NCI-H69 (cell line): ENCODE measurements around the gene COA3.
"Not testable (repeated sequence)": the region's sequence is repeated elsewhere in the genome, so short reads cannot be mapped to it uniquely, and the experiment has no call there.

Experiments
- DNase-seq: peaks from one replicate; lab custom pipeline; 2025; lab: John Stamatoyannopoulos, UW

COA3 gene

DNA sequence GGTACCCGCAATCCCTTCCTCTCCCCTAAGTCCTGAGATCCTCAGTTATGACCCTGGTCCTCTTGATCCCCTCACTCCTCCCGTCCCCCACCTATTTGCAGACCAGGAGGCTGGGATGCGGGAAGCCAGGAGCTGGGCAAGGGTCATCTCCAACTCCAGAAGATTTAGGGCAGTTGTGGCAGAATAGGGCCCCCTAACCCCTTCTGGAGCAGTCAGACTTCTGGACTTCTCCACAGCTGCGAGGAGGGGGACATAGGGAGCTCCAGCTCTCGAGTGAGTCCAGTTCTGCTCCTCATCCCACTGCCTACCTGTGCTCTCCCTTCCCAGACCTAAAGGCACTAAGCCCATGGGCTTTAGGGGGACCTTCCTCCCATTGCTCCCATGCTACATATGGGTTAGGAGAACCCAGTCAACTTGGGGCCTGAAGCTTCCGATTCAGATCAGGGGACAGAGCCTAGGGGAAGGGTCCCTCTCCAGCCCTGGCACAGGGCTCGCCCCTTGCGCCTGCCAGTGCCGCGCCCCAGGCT lies 16.8 kb downstream of the COA3 start:
- DNase-seq = no peak

DNA sequence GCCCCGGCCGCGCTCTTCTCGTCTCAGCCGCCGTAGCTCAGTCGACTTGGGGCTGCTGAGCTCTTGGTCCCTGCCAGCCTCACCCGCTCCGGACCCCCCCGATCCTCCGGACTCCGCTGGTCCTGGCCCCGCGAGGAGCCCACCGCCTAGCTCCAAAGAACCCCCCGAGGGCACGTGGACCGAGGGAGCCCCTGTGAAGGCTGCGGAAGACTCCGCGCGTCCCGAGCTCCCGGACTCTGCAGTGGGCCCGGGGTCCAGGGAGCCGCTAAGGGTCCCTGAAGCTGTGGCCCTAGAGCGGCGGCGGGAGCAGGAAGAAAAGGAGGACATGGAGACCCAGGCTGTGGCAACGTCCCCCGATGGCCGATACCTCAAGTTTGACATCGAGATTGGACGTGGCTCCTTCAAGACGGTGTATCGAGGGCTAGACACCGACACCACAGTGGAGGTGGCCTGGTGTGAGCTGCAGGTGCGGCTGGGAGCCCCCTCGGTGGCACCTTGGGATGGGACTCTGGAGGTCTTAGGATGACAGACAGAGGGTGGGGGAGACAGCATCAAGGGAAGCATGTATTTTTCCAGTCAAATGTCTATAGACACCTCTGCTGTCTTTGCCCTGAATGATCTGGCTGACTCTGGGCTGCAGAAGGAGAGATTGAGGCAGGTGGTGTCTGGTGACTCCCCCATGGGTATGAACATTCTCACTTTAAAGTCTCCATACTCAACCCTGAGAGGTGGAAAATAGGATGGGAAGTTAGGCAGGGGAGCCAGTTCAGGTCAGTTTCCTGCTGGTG lies 17.5 kb downstream of the COA3 start:
- no peak for DNase-seq

- peak; percentile 65 for DNase-seq
Observed at GRCh38 chr17:42779936-42780850, 18.3 kb downstream of the COA3 start, which contains the start of gene WNK4. Gene WNK4, plus strand, starts transcription at chr17:42780610. Its CDS starts 89 bp downstream, at chr17:42780699.

DNA sequence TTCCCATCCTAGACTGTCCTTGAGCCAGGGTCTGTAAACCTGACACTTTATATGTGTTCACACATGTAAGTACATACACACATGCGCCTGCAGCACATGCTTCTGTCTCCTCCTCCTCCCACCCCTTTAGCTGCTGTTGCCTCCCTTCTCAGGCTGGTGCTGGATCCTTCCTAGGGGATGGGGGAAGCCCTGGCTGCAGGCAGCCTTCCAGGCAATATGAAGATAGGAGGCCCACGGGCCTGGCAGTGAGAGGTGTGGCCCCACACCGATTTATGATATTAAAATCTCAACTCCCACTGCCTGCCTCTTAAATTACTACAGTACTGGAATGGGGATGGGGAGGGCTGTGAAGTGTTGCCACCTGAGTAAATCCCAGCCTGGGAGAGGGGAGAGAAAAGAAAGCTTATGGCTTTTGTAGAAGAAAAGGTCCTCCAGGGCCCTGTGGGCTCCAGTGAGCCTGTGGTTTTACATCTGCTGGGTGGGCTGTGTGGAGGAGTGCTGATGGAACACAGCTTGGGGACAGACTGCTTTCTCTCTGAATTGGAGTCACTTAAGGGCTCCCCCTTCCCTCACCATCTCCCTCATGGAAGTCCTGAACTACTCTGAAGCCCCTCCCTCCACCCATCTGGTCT lies 19.1 kb downstream of the COA3 start:
- DNase-seq = no peak

DNA sequence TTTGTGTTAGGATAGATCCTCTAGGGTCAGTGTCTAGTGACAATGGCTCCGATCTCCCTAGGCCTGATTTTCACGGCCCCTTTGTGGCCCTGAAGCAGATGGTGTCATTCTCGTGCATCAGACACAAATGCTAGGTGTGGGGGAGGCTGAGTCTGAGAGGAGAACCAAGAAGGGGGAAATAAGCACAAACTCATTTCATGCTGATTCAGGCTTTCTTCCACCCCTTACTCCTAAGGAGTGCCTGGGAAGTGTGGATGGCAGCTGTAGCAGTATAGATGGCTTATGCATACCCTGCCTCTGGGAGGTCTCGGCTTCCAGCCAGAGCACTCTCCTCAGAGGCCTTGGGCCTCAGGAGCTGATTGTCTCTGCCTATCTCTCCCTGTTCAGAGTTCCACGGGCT lies 19.9 kb downstream of the COA3 start:
- DNase-seq = no peak

- DNase-seq = no peak
Observed at GRCh38 chr17:42775534-42776098, 22.9 kb downstream of the COA3 start.

- DNase-seq = no peak
Observed at GRCh38 chr17:42774066-42774745, 24.3 kb downstream of the COA3 start.

GRCh38 chr17:42773290-42774035 lies 25.0 kb downstream of the COA3 start, which contains the start of gene VPS25:
Gene VPS25, plus strand, starts transcription at chr17:42773449. Its CDS starts 27 bp downstream, at chr17:42773476.
- peak; percentile 94 for DNase-seq

DNA sequence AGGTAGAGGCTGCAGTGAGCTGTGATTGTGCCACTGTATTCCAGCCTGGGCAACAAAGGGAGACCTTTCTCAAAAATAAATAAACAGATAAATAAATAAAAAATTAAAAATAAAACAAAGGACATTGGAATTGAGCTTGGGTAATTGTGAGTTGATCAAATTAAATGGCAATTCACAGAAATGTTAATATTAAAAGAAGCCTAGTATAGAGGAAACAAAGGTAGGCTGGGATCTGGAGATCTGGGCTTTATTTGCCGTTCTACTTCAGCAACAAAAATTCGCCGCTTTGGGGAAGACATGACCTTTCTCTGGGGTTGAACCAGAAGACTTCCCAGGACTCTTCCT lies 25.6 kb downstream of the COA3 start:
- no peak for DNase-seq

DNA sequence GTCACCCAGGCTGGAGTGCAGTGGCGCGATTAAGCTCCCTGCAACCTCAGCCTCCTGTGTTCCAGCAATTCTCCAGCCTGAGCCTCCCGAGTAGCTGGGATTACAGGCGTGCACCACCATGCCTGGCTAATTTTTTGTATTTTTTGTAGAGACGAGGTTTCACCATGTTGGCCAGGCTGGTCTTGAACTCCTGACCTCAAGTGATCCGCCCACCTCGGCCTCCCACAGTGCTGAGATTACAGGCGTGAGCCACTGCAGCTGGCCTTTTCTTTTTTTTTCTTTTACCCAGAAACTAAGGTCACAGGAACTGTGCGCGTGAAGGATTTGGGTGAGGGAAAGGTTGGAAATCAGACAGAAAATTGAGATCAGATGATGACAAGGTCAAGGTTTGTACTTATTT lies 28.5 kb downstream of the COA3 start:
- not testable (repeated sequence) for DNase-seq

DNA sequence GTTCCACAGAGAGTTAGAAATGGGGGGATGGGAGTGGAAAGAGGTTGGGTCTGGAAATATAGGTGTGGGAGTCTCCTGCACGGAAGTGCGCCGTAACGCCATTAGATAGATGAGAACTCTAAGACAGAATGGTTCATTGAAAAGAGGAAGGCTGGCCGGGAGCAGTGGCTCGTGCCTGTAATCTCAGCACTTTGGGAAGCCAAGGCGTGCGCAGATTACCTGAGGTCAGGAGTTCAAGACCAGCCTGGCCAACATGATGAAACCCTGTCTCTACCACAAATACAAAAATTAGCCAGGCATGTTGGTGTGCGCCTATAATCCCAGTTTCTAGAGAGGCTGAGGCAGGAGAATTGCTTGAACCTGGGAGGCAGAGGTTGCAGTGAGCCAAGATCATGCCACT lies 30.5 kb downstream of the COA3 start:
- not testable (repeated sequence) for DNase-seq

GRCh38 chr17:42767512-42767911 lies 31.0 kb downstream of the COA3 start:
- DNase-seq = no peak

GRCh38 chr17:42766124-42766523 lies 32.4 kb downstream of the COA3 start:
- DNase-seq = no peak

DNA sequence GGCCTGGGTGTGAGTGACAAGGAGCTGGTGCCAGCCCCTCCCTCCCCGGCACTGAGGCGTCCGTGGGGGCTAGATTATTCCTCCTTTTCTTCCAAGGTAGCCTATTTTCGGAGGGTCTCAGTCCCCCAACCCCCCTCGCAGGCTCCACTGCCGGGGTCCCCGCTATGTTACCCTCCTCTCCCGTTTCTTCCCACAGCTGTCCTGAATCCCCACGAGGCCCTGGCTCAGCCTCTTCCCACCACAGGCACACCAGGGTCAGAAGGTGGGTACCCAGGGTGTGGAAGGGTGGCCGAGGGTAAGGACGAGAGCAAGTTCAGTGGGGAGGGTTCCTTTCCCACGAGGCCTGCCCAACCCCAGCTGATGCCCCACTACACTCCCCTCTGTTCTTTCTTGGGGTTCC lies 36.9 kb downstream of the COA3 start:
- no peak for DNase-seq

DNA sequence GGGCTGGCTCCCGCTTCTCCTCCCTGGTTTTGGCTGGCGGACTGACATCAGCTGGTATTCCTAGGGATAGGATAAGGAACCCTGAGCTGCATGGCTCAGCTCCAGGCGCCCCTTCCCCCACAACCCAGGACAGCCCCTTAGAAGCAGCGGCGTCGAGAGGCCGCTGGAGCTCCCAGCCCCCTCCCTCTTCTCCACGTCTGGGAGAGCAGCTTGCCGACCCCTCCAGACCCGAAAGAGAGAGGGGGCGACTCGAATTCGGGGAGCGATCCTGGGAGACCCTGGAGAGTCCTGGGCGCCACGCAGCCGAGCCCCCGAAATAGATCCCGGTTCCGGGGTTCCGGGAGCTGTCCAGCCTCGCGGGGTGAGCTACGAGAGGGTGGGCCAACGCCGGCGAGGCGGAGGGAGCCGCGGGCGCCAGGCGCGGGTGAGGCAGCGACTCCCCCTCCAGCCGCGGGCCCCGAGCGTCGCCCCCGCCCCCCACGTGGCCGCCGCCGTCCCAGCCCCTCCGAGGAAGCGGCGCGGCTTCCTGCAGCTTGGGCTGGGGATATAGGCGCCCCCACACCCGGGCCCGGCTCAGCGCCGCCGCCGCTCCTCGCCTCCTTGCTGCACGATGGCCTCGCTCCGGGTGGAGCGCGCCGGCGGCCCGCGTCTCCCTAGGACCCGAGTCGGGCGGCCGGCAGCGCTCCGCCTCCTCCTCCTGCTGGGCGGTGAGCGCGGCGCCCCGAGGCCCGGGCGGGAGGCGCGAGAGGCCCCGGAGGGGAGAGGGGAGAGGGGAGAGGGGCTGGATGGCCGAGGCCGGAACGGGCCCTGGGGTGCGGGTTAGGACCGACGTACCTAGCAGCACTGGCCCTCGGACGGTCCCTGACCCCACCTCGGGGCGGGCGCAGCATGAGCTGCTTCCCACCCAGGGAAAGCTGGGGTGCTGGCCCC lies 37.6 kb downstream of the COA3 start, which contains the start of gene RAMP2:
Gene RAMP2 (plus strand): TSS at position 576 of the 930 bp plus-strand sequence. CDS start 35 bp downstream, at position 611.
- peak; percentile 74 for DNase-seq

DNA sequence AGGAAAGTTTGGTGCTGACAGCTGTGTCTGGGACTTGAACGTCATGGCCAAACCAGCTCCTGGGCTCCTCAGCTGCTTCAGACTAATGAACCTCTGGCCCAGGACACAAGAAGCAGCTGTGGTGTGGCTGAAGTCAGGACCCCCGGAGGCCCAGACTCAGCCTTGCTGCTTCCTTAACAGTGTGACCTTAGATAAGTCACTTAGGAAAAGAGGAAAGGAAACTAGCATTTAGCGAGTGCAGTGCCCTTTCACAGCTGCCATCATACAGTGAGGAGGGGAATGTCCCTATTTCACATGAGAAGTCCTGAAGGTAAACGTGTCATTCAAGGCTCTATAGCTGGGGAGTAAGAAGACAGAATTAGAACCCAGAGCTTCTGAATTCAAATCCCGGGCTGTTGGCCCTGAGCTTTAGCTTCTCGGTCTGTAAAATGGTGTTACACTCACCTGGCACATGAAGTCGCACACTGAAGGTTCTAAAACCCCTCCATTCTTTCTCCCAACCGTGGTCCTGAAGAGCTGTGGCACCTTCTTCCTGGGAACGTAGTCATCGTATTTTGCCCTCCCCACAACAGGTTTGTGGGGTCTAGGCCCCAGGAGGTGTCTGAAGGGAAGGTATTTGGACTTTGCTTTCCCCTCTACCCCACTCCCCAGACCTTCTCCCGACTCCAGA lies 38.4 kb downstream of the COA3 start:
- no peak for DNase-seq

DNA sequence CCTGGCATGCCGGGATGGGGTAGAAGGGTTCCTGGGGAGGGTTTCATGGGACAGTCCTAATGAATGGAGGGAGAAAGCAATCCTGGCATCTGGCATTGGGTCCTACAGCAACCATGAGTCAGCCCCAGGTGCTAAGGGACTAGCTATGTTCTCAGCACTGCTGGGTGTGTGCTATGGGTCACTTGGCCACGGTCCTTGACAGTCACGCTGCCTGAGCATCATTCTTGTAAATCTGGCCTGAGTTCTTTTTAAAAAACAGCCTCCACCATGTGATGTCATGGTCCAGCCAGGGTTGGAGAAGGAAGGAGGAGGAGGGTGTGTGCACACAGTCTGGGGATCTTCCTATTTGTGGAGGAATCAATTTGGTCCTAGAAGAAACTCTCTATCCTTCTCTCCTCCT lies 43.7 kb downstream of the COA3 start:
- DNase-seq = no peak

GRCh38 chr17:42751628-42752027 lies 46.9 kb downstream of the COA3 start:
- no peak for DNase-seq
